DMS114 treated with DMSO at 0.1 percent for 48 hours (cell line): ENCODE results near the gene KCNJ15.

Experiments
- DNase-seq: peaks from one replicate; lab custom pipeline; 2025; ENCODE audit not compliant: unreplicated experiment; lab: John Stamatoyannopoulos, UW

KCNJ15 gene

DNA sequence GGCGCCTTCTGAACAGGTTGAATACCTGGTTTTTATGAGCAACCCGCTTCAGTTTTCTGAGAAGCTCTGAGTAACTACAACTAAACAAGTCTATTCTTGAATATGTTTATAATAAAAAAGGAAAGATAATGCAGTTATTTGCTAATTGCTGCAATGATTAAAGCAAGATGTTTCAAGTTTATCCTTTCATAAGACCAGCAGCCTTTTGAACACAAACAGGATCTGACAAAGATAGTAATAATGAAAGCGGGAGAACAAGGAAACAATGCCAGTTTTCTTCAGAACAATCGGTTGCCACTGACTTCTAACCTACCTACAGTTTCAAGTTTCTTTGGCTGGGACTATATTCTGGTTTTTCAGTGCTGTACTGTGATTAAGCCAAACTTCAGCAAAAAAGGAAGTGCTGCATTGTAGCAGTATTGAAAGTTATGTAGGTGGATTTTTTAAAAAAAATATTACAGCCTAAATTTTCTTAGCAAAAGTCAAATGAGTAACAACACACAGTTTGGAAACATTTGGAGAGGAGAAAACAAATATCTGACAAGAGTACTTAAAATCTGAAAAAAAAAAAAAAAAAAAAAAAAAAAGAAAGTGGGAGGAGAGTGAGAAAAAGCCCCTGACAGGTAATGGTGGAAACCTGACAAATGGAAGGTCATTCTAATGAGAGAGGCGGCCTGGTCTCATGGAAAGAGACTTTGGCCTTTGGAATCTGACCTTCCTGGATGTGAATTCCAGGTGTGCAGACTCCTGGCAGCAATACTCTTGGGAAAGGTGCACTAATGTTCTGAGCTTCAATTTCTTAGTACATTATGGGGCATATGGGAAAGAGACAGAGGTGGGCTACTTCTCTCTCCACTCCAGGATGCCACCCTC lies 11.4 kb downstream of the KCNJ15 start:
- DNase-seq = no peak

DNA sequence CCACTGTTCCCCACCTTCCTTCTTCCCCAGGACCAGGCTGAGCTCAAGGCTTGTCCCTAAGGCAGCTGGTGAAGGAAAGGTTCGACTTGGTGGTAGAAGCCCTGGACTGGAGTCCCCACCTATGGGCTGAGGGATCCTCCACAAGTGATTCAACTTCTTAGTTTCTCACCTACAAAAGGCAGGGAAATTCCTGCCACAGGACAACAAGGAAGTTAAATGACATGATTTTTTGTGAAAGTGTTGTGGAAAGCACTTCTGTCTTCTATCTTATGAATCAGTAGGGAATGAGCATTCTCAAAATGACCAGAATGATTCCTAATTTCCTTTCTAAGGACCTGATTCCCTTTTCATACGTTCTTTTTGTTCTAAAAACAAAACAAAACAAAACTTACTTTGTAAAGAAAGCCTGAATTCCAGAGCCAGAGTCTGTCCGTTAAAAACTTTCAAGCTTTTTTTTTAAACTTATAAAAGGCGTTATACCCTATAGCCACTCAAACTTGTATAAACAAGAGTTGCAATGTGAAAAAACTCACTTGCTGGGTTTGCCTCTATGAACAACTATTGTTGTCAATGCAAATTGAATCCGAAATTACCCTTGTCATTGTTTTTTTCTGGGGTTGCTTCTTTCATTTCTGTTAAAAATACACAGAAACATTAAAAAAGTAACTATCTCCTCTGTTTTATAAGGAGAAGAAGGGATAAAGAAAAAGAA lies 12.2 kb downstream of the KCNJ15 start:
- no peak for DNase-seq

DNA sequence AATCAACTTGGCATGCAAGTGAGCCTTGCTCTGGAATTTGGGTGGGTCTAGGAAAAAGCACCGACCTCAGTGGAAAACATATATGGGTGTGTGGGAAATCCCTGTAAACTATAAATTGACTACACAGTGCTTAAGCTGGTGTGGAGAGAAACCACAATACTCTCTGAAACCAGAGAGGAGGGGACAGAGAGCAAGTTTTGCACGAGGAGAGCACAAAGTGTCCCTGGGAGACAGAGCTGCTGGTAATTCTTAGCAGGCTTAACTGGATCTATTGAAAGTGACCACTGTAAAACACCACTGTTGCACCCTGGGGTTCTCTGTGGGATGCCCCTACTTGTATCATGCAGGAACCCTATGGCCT lies 12.8 kb downstream of the KCNJ15 start:
- no peak for DNase-seq

DNA sequence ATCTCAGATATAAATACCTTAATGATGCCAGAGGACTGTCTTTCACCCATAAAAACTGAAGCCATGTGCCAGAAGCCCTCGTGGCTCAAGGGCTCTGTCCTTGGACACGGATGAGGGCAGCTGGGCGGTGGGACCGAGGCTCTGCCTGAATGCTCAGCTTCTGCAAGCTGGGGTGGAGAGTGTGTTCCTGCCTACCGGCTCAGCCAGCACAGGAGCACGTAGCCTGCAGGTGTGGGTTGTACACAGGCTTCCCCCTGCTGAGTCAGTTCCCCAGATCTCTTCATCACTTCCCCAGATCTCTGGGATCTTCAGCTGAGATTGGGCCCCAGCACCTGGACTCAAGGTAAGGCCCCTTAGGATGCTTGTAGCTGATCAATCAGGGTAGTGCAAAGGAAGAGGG lies 15.4 kb downstream of the KCNJ15 start:
- no peak for DNase-seq

DNA sequence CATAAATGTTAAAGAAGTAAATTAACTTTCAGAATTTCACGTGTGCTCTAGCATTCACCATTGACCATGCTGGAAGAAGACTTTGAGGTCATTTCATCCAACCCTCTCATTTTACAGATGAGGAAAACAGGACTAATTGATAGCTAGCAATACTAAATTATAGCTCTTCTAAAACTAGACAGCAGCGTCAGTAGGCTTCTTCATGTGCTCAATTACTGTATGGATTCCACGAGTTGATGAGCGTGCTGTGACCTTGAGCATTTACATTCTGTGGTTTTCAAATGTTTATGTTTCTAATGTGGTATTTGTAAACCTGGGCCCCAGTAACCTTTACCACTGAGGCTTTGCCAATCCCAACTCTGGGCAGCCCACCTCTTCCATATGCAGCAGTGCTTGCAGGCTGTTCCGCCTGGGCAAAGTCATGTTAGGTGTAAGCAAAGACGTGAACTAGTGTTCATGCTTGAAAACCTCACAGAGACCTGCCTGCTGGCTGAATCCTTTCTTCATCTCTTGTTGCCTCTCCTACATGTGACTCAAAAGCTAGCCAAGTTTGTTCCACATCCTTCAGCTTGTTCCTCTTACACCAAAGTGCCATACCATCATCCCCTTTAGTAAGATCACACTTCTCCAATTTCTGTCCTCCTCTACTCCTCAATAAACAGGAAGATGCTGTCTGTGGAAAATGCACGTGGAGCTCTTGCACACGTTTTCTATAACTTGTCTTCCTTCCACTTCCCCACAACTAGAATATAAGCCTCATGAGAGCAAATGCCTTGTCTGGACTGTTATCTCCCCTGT lies 17.2 kb downstream of the KCNJ15 start:
- no peak for DNase-seq

DNA sequence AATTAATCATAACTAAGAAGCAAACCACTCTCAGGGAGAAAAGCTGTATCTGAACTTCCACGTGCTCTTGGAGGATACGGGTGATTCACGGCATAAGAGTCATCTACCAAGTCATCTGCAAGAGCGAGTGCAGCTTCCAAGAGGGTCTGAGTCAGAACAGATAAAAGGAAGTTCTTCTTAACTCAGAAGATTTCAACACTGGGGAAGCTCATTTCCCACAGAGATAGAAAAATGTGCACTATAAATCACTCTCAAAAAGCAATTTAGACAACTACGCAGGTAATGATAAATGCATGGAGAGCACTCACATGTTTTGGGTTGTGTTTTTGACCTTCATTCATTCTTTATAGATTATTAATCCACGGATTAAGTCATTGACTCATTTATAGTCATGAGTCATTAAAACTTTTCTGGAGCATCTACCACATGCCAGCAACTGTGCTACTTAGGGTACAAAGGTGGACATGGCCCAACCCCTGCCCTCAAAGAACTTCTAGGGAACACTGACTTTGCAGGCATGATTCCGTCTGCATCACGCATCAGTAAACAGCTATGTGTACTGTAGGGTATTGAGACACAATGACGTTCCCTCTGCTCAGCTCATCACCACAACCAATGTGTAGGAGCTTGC lies 20.8 kb downstream of the KCNJ15 start:
- no peak for DNase-seq

DNA sequence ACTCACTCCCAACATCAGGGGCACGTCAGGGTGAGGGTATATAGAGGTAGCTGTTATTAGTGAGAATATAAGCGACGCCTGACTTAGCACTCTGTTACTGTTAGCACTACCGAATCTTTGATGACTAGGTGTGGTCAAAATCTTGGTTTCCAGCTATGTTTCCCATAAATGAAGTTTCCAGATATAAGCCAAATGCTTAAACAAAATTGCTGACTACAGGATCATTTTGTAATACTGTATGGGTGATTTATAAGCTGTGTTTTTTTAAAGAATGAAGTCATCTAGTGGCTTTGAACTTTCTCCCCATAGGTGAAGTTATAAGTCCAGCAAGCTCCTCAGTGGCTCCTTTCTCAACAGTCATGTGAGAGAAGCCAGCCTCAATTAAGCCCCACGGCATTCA lies 23.7 kb downstream of the KCNJ15 start:
- no peak for DNase-seq

DNA sequence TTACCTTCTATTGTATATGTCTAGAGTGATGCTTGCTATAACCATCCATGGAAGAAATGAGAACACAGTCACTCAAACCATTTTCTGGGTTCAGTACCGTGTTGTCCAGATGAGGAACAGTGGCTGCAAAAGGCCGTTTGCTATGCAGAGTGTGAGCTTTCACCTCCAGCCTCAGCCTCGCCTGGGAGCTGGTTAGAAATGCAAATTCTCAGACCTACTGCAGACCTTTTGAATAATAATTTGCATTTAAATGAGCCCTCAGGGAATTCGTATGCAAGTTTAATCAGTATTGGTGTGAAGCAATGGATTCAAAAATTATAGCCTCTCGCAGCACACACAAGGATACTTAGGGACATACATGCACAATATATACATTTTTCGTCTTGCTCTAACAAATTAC lies 24.1 kb downstream of the KCNJ15 start:
- DNase-seq = no peak

DNA sequence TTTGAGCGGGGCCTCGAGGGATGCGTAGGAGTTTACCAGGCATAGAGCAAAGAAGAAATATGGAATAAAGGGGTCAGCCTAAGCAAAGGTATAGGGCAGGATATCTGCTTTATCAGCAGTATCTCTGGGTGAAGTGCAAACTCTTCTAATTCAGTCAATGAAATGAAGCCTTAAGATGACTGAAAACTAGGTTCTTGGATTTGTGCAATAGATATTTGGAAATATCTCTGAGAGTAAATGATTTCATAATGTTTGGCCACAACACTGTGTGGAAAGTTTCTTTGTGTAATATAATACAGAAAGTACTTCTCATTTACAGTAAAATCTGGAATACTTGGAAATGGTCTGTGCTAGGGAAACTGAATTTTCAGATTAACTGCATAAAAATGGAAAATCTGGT lies 26.1 kb downstream of the KCNJ15 start:
- no peak for DNase-seq

DNA sequence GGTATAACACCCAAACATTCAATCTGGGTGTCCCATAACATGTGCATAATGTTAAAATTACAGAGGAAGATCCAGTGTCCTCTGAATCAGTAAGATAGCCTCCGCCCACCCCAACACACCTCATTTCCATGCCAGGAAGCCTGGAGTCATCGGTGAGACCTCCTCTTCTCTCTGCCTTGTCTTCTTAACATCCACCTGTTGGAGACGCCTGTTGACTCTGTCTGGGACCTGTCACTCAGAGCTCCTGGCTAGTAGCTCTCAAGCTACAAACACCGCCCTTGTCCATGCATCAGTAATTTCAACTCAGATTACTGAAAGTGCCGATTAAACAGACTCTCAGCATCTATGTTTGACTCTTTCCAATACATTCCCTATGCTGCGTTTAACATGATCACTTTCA lies 27.4 kb downstream of the KCNJ15 start:
- no peak for DNase-seq

DNA sequence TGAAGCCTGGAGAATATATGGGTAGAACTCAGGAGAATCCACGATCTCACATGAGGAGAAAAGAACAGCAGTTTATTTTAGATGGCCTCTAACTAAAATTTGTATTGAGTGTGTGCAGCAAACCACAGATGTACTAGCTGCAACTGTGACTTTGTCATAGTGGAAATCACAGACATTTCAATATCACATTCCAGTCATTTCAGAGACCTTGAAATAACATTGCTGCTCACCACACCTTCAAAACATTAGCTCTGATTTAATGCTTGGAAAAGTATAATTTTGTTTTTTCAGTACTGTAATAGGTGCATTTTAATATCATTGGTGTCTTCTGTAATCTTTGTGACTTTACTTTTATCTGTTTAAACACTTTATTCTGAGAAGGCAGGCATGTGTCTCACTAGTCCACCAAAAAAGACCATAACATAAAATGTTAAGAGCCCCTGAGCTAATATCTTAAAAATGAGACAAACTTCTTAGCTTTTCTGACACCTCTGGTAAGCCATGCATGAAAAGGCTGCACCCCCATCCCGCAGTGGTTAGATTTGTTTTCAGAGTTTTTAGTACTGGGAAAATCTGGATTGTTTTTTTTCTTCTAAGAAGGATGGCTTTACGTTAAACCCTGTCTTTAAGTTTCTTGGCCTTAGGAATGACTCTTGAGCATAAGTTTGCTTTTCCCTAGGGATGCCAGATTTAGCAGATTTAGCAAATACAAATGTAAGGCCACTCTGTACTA lies 30.1 kb downstream of the KCNJ15 start:
- DNase-seq = no peak

DNA sequence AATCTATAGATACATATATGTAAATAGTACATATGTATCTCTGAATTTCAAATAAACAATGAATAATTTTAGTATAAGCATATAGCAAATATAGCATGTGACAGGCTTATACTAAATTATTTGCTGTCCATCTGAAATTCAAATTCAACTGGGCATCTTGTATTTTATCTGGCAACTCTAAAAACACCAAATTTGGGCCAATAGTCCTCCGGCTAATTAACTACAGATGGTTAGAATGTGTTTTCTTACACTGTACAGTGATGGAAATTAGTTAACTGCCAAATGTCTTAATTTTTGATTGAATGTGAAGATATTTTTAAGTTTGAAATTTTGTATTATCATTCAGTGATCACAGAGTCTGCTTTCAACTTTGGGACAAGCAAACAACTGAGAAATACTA lies 30.7 kb downstream of the KCNJ15 start:
- no peak for DNase-seq

DNA sequence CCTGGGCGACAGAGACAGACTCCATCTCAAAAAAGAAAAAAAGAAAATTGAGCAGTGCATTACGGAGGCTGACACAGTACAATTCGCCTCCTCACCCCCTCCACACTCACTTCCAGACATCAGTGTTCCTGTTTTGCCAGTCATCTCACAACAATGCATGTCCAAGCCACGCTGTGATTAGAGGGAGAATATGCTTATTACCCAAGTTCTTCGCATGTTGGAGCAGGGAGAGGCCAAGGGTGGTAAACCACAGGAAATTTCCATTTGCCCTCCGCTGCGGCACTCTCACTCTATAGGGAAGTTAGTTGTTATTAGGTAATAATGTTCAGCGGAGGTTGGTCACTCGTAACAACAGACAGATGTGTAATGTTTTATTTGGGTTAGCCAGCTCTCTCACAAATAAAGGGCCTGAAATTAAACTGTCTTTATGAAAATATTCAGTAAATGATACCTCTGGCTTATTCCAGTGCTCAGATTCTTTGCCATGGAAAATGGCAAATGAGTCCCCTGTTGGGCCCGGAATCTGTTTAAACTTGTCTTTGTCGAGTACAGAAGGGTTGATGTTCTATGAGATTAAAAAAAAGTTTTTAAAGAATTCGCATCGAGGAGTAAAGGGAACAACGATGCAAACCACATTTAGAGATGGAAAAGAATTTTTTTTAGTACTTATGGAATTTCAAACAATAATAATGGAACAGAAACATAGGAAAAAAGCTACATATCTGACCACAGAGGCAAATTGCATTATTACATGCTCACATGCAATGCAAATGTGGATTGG lies 33.1 kb downstream of the KCNJ15 start:
- no peak for DNase-seq

DNA sequence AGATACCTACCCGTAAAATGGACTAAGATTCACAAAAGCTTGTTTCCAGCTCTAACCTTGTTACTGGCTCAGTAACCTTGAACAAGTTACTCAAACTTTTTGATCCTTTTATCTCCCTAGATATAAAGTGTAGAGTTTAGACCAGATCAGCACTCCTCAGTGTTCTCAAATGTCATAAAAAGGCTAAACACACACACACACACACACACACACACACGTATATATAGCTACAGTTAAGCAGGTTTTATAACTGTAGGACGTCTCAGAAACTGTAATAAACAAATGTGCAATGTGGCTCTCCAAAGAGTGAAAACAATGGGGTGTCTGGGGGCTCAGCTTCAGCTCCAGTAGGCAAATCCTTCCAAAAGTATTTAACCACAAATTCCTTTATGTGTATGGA lies 34.0 kb downstream of the KCNJ15 start:
- DNase-seq = no peak

DNA sequence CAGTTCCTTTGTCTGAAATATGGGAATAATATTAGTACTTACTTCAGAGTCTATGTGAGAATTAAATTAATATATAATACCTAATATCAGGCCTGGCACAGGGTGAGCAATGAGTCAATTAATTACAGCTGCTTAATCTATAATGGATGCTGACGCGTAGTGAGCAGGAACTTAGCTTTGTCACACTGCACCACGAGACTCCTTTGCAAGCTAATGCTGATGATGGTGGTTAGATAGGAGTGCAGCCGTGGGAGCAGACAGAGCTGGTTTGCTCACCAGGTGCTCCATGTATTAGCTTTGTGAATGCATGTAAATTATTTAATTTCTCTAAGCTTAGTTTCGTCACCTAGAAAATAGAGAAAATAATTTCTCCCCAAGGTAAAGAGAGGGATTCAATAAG lies 35.1 kb downstream of the KCNJ15 start:
- DNase-seq = no peak

DNA sequence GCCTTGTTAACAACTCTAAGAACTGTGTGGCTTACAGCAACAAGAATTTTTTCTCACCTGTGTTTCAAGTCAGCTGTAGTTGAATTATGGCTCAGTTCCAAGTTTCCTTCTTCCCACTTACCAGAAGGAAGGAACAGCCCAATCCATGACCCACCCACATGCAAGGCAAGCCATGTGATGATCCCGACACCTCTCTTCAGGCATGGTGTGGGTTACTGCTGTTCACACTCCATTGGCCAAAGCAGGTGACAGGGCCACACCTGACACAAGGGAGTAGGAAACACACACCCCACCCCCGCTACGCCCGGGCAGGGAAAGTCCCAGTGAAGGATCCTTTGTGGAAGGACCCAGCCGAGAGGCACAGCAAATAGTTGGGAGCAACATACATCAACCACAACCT lies 36.3 kb downstream of the KCNJ15 start:
- DNase-seq = no peak

DNA sequence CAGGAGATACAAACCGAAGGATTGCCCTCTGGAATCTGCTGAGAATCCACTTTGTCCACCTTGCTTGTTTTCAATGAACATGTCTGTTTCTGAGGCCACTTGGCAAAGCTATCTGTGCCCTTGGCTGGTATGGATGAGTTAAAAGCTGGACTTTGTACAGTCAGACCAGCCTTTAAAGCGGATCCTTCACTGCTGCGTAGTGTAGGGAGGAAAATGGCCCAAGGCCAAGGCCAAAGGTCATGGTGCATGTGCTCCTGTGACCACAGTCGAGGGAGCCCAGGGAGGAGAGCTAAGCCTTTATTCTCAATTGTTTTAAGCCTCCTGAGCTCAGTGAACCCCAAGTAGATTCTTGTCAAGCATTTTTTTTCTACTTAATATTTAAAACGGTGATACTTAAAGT lies 37.0 kb downstream of the KCNJ15 start:
- no peak for DNase-seq

DNA sequence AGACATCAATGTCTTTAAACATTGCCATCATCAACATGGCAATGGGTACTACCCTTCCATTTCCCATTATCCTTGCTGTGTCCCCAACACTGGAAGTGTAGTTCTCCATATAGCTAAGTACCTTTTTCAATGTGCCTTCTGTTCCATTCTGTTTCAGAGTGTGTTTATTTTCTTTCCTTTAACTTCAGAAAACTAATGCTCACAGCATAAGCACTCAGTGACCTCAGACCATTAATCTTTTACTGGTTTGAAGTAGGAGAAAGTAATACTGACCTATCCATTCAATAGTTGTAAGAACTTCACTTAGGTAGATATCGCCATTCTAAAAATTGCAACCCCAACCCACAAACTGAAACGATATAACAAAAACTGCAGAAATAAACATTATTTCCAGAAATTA lies 37.8 kb downstream of the KCNJ15 start:
- DNase-seq = no peak

DNA sequence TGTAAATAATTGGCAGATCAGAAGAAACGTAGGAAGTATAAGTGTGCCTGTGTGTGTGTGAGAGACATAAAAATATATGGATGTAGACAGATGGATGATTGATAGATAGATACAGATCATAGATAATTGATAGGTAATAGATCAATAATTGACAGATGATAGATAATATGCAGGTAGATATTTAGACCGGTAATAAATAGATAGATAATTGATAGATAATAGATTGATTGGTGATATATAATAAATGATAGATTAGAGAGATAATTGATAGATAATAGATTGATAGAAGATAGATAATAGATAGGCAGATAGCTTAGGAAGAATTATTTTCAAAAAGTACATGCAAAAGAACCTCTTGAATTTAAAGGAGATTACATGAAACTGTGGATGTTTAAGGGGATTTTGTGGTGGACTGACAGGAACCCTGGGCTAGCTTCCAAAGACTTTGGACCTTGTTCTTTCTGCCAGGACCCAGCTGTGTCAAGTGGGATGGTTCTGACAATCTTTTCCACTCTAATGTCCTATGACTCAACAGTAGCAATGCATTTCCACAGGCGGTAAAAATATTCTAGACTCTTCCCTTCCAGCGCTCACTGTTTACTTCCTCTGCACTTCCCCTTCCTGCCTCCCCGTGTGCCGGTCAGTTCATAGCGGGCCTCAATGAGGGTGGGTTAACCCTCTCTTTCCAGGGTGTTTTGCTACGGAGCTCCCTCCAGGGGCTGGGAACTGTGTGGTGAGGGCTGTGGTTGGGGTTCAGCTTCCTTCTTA lies 39.4 kb downstream of the KCNJ15 start:
- no peak for DNase-seq
